Measurements from ENCODE around the gene MYLK4. TPM values are rescaled to one million over a fixed set of nuclear protein-coding genes. Genes with fewer than 3 reads are reported as not detected.

The MYLK4 gene
- total and polyA plus RNA-seq, 5 donors = 1.3 to 3.7 (median 2.3) TPM

DNA sequence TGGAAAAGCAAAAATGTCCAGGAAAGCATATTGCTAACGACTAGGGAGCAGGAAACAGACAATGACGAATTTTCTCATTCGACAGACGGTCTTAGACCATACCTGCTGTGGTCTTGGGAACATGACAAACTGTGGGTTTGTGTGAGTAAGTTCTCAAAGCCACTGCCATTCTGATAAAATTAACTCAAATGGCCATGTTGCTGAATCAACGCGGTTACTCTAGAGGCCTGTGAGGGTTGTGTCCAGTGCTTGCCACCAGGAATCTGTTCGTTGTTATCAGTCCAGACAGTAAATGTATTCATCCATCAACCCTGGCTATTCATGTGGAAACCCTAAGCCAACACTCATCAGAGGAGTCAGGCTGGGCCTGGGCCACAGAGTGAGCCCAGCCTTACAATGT is 124.3 kb downstream of the MYLK4 start:
- no peak overlapping the region for H3K4me3 ChIP-seq (ENCODE audit: low read length)
- no peaks in the 10 kb centered on the region for H3K27me3 ChIP-seq (ENCODE audit: control insufficient read depth, insufficient read depth)
- ATAC-seq (no peak), DNase-seq (no peak)
- intact Hi-C loops (cut with DNase I) = loop anchor here in 1 of 4 donors (10.0 kb wide), 1 partner anchor 172 kb away; no protein-coding TSS in a partner anchor
- no peak overlapping the region for H3K27ac ChIP-seq (ENCODE audit: low read length)
- WGBS = 65% methylated on average over 7 of the region's 7 CpGs
- H3K9me3 ChIP-seq (ENCODE audit: control insufficient read depth, low read length) = no peaks in the 10 kb centered on the region
- H3K4me1 ChIP-seq (ENCODE audit: control insufficient read depth, insufficient read depth, low read length) = no peaks in the 10 kb centered on the region

DNA sequence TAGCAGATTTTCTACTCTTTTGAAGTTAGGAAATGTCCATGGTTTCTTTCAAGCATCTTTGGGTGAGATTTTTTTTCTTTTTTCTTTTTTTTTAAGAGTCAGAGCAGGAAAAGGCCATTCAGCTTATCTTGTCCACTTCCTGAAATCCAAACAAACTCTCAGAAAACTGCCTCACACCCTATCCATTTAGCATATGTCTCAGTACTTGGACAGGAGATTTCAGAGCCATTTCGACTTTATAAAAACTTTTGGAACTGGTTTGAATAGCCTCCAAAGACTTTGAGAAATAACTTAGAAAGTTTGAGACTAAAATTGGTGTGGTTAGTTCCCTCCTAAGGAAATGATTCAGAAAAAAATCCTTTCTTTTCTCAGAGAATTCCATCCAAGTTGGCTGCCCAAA is 125.1 kb downstream of the MYLK4 start:
- Histone ChIP-seq H3K27me3 (ENCODE audit: control insufficient read depth, insufficient read depth) (no peaks in the 10 kb centered on the region), H3K27ac (ENCODE audit: low read length) (no peak overlapping the region), H3K4me3 (ENCODE audit: low read length) (no peak overlapping the region), H3K4me1 (ENCODE audit: control insufficient read depth, insufficient read depth, low read length) (no peaks in the 10 kb centered on the region), H3K9me3 (ENCODE audit: control insufficient read depth, low read length) (no peaks in the 10 kb centered on the region)
- DNase-seq = no peak
- WGBS = 13% methylated on average over 1 of the region's 1 CpG
- intact Hi-C loops (cut with DNase I) = loop anchor here in 1 of 4 donors (10.0 kb wide), 1 partner anchor 171 kb away; no protein-coding TSS in a partner anchor
- ATAC-seq = peak in 1 of 2 donors; percentile 66

DNA sequence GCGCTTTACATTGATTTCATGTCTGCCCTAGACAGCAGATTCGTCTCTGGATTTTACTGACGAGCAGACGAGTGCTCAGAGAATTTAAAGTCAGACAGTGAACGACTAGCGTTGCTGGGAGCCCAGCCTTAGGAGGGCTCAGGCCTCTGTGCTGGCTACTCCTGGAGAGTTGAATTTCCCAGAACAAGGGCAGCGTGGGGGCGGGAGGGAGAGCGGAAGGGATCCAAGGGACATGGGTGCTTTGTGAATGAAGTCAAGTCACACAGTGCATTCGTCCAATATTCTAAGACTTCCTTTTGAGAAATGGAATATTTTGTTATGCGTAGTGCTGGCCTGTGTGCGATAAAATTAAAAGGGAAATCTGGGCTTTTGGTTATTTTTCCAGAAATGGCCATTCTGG is 126.5 kb downstream of the MYLK4 start:
- no peak overlapping the region for H3K4me3 ChIP-seq (ENCODE audit: low read length)
- H3K4me1 ChIP-seq (ENCODE audit: control insufficient read depth, insufficient read depth, low read length) = no peaks in the 10 kb centered on the region
- DNase-seq = peak; percentile 50 to 80 (median 78)
- 63% methylated on average over 12 of the region's 12 CpGs for WGBS
- H3K27me3 ChIP-seq (ENCODE audit: control insufficient read depth, insufficient read depth) = no peaks in the 10 kb centered on the region
- H3K27ac ChIP-seq (ENCODE audit: low read length) = no peak overlapping the region
- intact Hi-C loops (cut with DNase I) = loop anchor here in 1 of 4 donors (10.0 kb wide), 1 partner anchor 169 kb away; no protein-coding TSS in a partner anchor
- ATAC-seq = peak; percentile 55 to 81
- no peaks in the 10 kb centered on the region for H3K9me3 ChIP-seq (ENCODE audit: control insufficient read depth, low read length)

DNA sequence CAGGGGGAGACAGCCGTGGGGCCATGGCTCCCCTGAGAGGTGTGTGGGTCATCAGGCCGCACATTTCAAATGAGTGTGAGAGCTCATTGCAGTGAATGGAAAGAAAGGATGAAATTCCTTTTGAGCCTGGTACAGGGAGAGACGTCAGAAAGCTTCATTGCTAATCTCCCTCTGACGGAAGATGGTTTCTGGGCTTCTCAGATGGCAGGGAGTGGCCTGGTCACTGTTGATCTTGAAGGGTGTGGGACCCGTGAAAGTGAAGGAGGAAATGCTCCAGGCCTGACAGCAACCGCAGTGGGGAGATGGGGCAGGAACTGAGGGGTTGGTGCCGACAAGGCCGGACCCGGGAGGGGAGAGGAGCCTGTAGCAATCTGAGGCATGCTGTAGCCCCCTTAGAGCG is 127.4 kb downstream of the MYLK4 start:
- no peaks in the 10 kb centered on the region for H3K27me3 ChIP-seq (ENCODE audit: control insufficient read depth, insufficient read depth)
- no peak overlapping the region for H3K27ac ChIP-seq (ENCODE audit: low read length)
- WGBS = 53% methylated on average over 10 of the region's 10 CpGs
- no peaks in the 10 kb centered on the region for H3K4me1 ChIP-seq (ENCODE audit: control insufficient read depth, insufficient read depth, low read length)
- no peaks in the 10 kb centered on the region for H3K9me3 ChIP-seq (ENCODE audit: control insufficient read depth, low read length)
- intact Hi-C loops (cut with DNase I) = loop anchor here in 1 of 4 donors (10.0 kb wide), 1 partner anchor 168 kb away; no protein-coding TSS in a partner anchor
- H3K4me3 ChIP-seq (ENCODE audit: low read length) = no peak overlapping the region
- ATAC-seq (peak; percentile 53 to 82), DNase-seq (peak in 2 of 3 donors; percentile 31 to 57)

DNA sequence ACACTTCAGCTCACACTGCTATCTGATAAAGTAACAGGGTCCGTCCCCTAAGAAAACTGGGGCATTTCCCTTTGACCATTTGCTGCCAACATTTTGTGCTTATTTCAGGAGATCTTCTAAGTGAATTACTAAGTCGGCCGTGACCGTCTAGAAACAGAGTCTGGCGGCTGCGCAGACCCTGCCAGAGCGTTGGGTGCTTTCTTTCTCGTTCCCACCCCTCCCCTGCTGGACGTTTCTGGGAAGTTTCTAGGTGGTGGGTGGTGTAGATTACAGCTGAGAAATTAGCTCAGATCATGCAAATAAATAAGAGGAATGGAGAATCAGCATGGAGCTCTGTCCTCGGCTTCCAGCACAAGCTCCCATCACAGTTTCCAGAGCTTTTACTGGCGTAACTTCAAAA is 128.1 kb downstream of the MYLK4 start:
- 48% methylated on average over 11 of the region's 11 CpGs for WGBS
- peak; percentile 50 to 74 (median 72) for DNase-seq
- Histone ChIP-seq H3K4me1 (ENCODE audit: control insufficient read depth, insufficient read depth, low read length) (no peaks in the 10 kb centered on the region), H3K4me3 (ENCODE audit: low read length) (no peak overlapping the region), H3K9me3 (ENCODE audit: control insufficient read depth, low read length) (no peaks in the 10 kb centered on the region), H3K27me3 (ENCODE audit: control insufficient read depth, insufficient read depth) (no peaks in the 10 kb centered on the region), H3K27ac (ENCODE audit: low read length) (no peak overlapping the region)
- intact Hi-C loops (cut with DNase I) = loop anchor here in 1 of 4 donors (10.0 kb wide), 1 partner anchor 168 kb away; no protein-coding TSS in a partner anchor
- ATAC-seq = peak; percentile 63 to 70

DNA sequence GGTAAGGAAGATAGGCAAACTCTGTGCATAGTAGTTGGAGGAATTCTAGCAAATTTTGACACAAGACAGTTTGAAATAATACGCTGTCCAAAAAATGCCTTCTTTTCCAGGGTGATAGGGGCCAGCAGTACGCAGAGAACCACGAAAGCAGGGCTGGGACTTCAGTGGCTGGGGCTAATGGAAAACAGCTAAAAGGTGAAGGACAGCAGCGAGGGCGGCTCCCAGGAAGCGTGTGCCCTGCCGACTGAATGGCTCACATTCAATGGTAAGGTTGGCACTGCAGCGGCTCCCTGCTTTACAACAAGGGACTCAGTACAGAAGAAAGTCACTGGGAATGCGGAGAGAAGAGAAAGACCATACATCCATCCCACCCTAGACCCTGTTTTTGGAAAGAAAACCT is 131.1 kb downstream of the MYLK4 start:
- ATAC-seq = no peak
- no peak for DNase-seq
- 93% methylated on average over 9 of the region's 9 CpGs for WGBS
- Histone ChIP-seq H3K9me3 (ENCODE audit: control insufficient read depth, low read length) (no peaks in the 10 kb centered on the region), H3K27me3 (ENCODE audit: control insufficient read depth, insufficient read depth) (no peaks in the 10 kb centered on the region), H3K27ac (ENCODE audit: low read length) (no peak overlapping the region), H3K4me1 (ENCODE audit: control insufficient read depth, insufficient read depth, low read length) (peaks cover 1% of the 10 kb centered on the region), H3K4me3 (ENCODE audit: low read length) (no peak overlapping the region)
- intact Hi-C loops (cut with DNase I) = loop anchor here in 1 of 4 donors (10.0 kb wide), 1 partner anchor 165 kb away; no protein-coding TSS in a partner anchor

DNA sequence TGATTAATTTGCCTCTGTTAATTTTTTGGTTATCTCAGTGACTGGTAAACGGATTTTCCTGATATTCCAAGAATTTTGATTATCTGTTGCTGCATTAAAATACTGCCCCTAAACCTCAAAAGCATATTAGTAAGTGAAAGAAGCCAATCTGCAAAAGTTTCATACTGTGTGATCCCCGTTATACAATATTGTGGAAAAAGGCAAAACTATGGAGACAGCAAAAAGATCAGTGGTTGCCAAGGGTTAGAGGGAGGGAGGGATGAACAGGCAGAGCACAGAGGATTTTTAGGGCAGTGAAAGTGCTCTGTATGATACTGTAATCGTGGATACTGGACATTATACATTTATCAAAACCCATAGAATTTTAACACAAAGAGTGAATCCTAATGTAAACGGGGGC is 133.0 kb downstream of the MYLK4 start:
- Histone ChIP-seq H3K4me3 (ENCODE audit: low read length) (no peak overlapping the region), H3K4me1 (ENCODE audit: control insufficient read depth, insufficient read depth, low read length) (peaks cover 1% of the 10 kb centered on the region), H3K27ac (ENCODE audit: low read length) (no peak overlapping the region), H3K27me3 (ENCODE audit: control insufficient read depth, insufficient read depth) (no peaks in the 10 kb centered on the region), H3K9me3 (ENCODE audit: control insufficient read depth, low read length) (no peaks in the 10 kb centered on the region)
- intact Hi-C loops (cut with DNase I) = no loop called here
- no peak for ATAC-seq
- WGBS = 69% methylated on average over 4 of the region's 4 CpGs
- no peak for DNase-seq

DNA sequence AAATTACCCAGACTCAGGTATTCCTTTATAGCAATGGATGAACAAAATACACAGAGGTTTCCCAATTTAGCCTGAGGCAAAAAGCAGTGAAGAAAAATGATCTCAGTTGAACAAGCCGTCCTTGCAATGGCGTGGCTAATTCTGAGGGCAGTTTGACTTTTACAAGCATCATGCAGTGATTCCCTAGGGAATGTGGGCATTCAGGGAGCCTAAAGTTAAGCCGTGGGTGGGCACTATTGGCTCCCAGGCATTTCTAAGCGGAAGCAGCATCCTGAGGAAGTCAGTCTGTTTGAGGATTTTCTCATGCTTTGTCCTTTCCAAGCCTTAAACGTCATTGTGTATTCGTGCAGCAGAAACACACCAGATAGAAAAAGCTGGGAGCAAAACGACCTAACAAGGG is 133.9 kb downstream of the MYLK4 start:
- Histone ChIP-seq H3K27me3 (ENCODE audit: control insufficient read depth, insufficient read depth) (no peaks in the 10 kb centered on the region), H3K9me3 (ENCODE audit: control insufficient read depth, low read length) (no peaks in the 10 kb centered on the region), H3K27ac (ENCODE audit: low read length) (no peak overlapping the region), H3K4me3 (ENCODE audit: low read length) (no peak overlapping the region), H3K4me1 (ENCODE audit: control insufficient read depth, insufficient read depth, low read length) (peaks cover 1% of the 10 kb centered on the region)
- no peak for DNase-seq
- peak in 1 of 2 donors; percentile 48 for ATAC-seq
- 54% methylated on average over 7 of the region's 7 CpGs for WGBS
- intact Hi-C loops (cut with DNase I) = no loop called here

DNA sequence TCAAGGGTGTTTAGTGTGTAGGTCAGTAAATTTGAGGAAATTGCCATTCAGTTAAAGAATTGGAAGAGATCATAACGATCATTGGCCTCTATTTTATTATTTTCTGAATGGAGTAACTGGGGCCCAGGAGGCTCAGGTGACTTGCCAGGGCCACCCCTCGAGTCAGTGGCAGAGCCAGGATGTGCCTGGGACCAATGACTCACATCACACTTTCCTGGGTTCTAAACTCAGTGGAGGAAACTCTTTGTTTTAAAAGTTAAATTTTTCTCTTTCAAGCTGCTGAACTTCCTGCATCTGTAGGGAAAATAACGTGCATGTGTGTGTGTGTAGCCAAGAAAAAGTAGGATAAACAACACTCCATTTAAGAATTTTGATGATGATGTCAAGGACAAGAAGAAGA is 135.5 kb downstream of the MYLK4 start:
- ATAC-seq (no peak), DNase-seq (no peak)
- intact Hi-C loops (cut with DNase I) = no loop called here
- Histone ChIP-seq H3K27me3 (ENCODE audit: control insufficient read depth, insufficient read depth) (no peaks in the 10 kb centered on the region), H3K27ac (ENCODE audit: low read length) (no peak overlapping the region), H3K4me1 (ENCODE audit: control insufficient read depth, insufficient read depth, low read length) (peaks cover 1% of the 10 kb centered on the region), H3K4me3 (ENCODE audit: low read length) (no peak overlapping the region), H3K9me3 (ENCODE audit: control insufficient read depth, low read length) (no peaks in the 10 kb centered on the region)
- 38% methylated on average over 3 of the region's 3 CpGs for WGBS

DNA sequence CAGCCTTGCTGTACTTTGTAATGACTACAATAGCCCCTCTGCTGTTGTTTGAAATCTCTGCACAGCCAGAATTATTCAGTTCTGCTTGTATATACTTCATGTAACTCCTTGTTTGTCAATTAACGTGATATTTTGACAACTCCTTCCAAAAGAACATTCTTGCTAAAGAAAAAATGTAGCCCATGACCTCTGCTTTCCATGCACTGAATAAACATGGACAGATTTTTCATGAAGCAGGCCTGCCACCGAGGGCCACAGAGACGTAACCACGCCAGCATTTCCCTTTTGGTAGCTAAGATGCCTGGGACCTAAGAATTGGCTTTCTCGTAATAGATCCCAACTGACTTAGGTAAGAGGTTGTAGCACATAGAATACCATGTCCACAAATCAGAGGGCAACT is 135.9 kb downstream of the MYLK4 start:
- intact Hi-C loops (cut with DNase I) = no loop called here
- ATAC-seq (no peak), DNase-seq (no peak)
- Histone ChIP-seq H3K4me1 (ENCODE audit: control insufficient read depth, insufficient read depth, low read length) (peaks cover 1% of the 10 kb centered on the region), H3K27me3 (ENCODE audit: control insufficient read depth, insufficient read depth) (no peaks in the 10 kb centered on the region), H3K9me3 (ENCODE audit: control insufficient read depth, low read length) (no peaks in the 10 kb centered on the region), H3K4me3 (ENCODE audit: low read length) (no peak overlapping the region), H3K27ac (ENCODE audit: low read length) (no peak overlapping the region)
- WGBS = 73% methylated on average over 5 of the region's 5 CpGs

DNA sequence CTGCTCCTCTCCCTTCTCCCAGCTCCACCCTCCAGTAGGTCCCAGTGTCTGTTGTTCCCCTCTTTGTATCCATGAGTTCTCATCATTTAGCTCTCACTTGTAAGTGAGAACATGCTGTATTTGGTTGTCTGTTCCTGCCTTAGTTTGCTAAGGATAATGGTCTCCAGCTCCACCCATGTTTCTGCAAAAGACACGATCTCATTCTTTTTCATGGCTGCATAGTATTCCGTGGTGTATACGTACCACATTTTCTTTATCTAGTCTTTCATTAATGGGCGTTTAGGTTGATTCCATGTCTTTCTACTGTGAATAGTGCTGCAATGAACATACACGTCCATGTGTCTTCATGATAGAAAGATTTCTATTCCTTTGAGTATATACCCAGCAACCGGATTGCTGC is 136.6 kb downstream of the MYLK4 start:
- 94% methylated on average over 6 of the region's 6 CpGs for WGBS
- peaks cover 1% of the 10 kb centered on the region for H3K4me1 ChIP-seq (ENCODE audit: control insufficient read depth, insufficient read depth, low read length)
- H3K27me3 ChIP-seq (ENCODE audit: control insufficient read depth, insufficient read depth) = no peaks in the 10 kb centered on the region
- no peaks in the 10 kb centered on the region for H3K9me3 ChIP-seq (ENCODE audit: control insufficient read depth, low read length)
- H3K4me3 ChIP-seq (ENCODE audit: low read length) = no peak overlapping the region
- ATAC-seq (no peak), DNase-seq (no peak)
- intact Hi-C loops (cut with DNase I) = no loop called here
- H3K27ac ChIP-seq (ENCODE audit: low read length) = no peak overlapping the region
